ENCODE data around the gene FLYWCH2.

GRCh38 chr16:2924901-2925755, 42.1 kb downstream of the FLYWCH2 start:
- TF ChIP-seq CTCF (IDR thresholded peaks at IDR 0.05) (no peak), POLR2A (IDR thresholded peaks at IDR 0.05) (no peak)
